Ovary (tissue), 9 donors: Measurements from ENCODE around the gene CNTD1. TPM values are rescaled to one million over a fixed set of nuclear protein-coding genes. Genes with fewer than 3 reads are reported as not detected.

Experiments used
- DNase-seq, 5 donors: peaks; one replicate each; pipeline ENCODE4 v3.0.0-alpha.2; 2019 to 2020
- H3K27ac ChIP-seq, 2 donors: fragments of 200-600 bp; one replicate each; pipeline versions ENCODE4 v1.5.1 to v1.8.0; 2019 to 2022
- H3K27me3 ChIP-seq: fragments of 200-600 bp; one replicate; pipeline ENCODE4 v1.8.0; 2022
- H3K36me3 ChIP-seq: fragments of 200-600 bp; sonication (generic); one replicate; pipeline ENCODE4 v1.5.1; 2019
- H3K4me1 ChIP-seq: one replicate; pipeline ENCODE4 v1.8.1; 2013; ENCODE audit warnings: mild to moderate bottlenecking, moderate library complexity; ENCODE audit not compliant: insufficient read depth
- H3K4me3 ChIP-seq: fragments of 200-600 bp; sonication (generic); one replicate; pipeline ENCODE4 v1.5.1; 2017
- H3K9me3 ChIP-seq, 2 donors: fragments of 200-600 bp in 1 of 2; sonication (generic) in 1 of 2; one replicate each; pipeline versions ENCODE4 v1.5.1 to v1.8.1; 2013 to 2019; ENCODE audit warnings: mild to moderate bottlenecking in 1 of 2, moderate library complexity in 1 of 2
- EP300 ChIP-seq: sonication (generic); formaldehyde crosslinking; IDR thresholded peaks from one replicate; pipeline ENCODE4 v1.6.1; 2017; ENCODE audit warnings: antibody characterized with exemption
- POLR2A ChIP-seq: fragments of 450-650 bp; IDR thresholded peaks from one replicate; pipeline ENCODE4 v1.6.1; 2017; ENCODE audit warnings: antibody characterized with exemption, mild to moderate bottlenecking, moderate library complexity
- WGBS, 3 donors: extraction: QIAGEN DNeasy Blood & Tissue Kit in 1 of 3; methylation state at CpG; one replicate each; pipeline versions ENCODE4 v1.1.5 to v1.1.7; 2013 to 2017; 5-methylcytosine and 5-hydroxymethylcytosine counted together
- intact Hi-C, 4 donors: fragments of 100-400 bp; cut with DNase I; formaldehyde crosslinking; loops; one replicate each; pipeline versions ENCODE4 v1.11.0 to v1.15.1; 2022 to 2023
- polyA plus RNA-seq, 2 donors: library from polyadenylated mRNA; stranded (reverse); fragments of 200-250 nt in 1 of 2; fragments of 350-450 nt in 1 of 2; fragmentation: Illumina TruSeq in 1 of 2; extraction: RNeasy Lipid Tissue Mini Kit (QIAGEN cat#74804) in 1 of 2; gene quantifications; one replicate each; pipeline ENCODE4 v1.2.3, GENCODE V29; 2013 to 2014
- total RNA-seq, 7 donors: library from RNA; depleted of rRNA in 2 of 7; stranded (reverse); fragments of >200 nt in 2 of 7; fragmentation: NEBNext Ultra II Directional in 3 of 7; extraction: Animal tissue kit (Norgen Biotek cat#: 25700) in 3 of 7; gene quantifications; one replicate each; pipeline versions ENCODE4 v1.1.0 to v1.2.4, GENCODE V29; 2016 to 2023
- TF ChIP-seq, protein P1 (sequence below), 3 donors: fragments of 450-650 bp in 2 of 3; fragments of 200-600 bp in 1 of 3; IDR thresholded peaks; one replicate each; pipeline versions ENCODE4 v1.5.1 to v1.8.0; 2016 to 2022; ENCODE audit warnings: antibody characterized with exemption in 3 of 3, mild to moderate bottlenecking in 1 of 3
- donor health status: DM: no; HTN: no; CAD: no; lungs with moderate emphysema.
- donor health status: DM: no; HTN: no; CAD: no.
- donor health status: Bipolar disorder and iron deficiency.
- donor health status: DM: yes; HTN: yes; CAD: no.
- donor health status: DM: no; HTN: no; CAD: no.
- donor health status: DM: yes; HTN: yes; CAD: no.

The CNTD1 gene
- total and polyA plus RNA-seq, 9 donors: 0.22 to 0.79 (median 0.33) TPM; not detected in 2

DNA sequence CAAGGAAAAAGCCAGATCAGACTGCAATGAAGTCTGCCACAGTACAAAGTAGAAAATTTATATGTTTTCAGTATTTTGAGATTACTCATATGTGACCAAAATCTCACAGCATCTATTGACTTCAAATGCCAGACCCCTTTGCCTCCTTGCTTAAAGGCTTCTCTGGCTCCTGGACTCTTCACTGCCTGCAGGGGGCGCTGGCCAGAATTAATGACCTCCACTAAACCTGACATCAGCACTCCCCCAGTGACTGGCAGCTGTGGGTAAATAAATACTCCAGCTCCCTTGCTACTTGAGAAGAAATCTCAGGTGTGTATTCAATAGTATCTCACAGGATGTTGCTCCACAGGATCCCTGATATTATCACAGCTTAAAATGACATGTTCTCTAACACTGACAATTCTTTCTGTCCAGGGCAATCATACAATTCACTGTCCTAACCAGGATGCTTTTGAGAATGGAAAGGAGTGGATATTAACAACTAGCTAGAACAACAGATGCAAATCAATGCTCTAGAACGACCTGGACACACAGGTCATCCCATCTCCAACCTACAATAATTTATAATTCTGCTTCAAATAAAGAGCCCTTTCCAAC lies 21.4 kb downstream of the CNTD1 start:
- 25 to 35% (median 30%) methylated on average over 2 of the region's 2 CpGs for WGBS, 3 donors
- Histone ChIP-seq H3K27ac (no peak overlapping the region), H3K4me3 (no peak overlapping the region), H3K4me1 (peaks cover 4% of the 10 kb centered on the region), H3K9me3 (no peaks in the 10 kb centered on the region), H3K36me3 (no peaks in the 10 kb centered on the region), H3K27me3 (no peaks in the 10 kb centered on the region)
- TF ChIP-seq, protein P1, sequence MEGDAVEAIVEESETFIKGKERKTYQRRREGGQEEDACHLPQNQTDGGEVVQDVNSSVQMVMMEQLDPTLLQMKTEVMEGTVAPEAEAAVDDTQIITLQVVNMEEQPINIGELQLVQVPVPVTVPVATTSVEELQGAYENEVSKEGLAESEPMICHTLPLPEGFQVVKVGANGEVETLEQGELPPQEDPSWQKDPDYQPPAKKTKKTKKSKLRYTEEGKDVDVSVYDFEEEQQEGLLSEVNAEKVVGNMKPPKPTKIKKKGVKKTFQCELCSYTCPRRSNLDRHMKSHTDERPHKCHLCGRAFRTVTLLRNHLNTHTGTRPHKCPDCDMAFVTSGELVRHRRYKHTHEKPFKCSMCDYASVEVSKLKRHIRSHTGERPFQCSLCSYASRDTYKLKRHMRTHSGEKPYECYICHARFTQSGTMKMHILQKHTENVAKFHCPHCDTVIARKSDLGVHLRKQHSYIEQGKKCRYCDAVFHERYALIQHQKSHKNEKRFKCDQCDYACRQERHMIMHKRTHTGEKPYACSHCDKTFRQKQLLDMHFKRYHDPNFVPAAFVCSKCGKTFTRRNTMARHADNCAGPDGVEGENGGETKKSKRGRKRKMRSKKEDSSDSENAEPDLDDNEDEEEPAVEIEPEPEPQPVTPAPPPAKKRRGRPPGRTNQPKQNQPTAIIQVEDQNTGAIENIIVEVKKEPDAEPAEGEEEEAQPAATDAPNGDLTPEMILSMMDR (IDR thresholded peaks at IDR 0.05): no peak
- no peak for TF ChIP-seq POLR2A
- no peak for TF ChIP-seq EP300
- no peak for DNase-seq
- intact Hi-C loops: loop anchor here in 2 of 4 donors (5.0 to 10.0 kb wide), 3 partner anchors 95 to 353 kb away; no protein-coding TSS in a partner anchor

DNA sequence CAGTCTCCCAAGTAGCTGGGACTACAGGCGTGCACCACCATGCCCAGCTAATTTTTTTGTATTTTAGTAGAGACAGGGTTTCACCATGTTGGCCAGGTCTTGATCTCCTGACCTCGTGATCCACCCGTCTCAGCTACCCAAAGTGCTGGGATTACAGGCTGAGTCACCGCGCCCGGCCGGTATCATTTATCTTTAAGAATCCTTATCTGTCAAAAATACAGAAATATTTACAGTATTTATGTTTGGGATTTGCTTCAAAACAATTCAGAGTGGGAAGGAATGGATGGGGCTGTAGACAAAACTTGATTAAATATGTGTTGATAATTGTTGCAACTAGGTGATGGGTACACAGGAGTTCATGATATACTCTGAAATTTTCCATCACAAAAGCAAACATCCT lies 22.5 kb downstream of the CNTD1 start:
- DNase-seq: no peak
- no peak overlapping the region for H3K4me3 ChIP-seq
- peaks cover 4% of the 10 kb centered on the region for H3K4me1 ChIP-seq
- WGBS, 3 donors: 77 to 82% (median 81%) methylated on average over 7 of the region's 7 CpGs
- TF ChIP-seq, protein P1 (IDR thresholded peaks at IDR 0.05): no peak
- no peak for TF ChIP-seq EP300
- no peak for TF ChIP-seq POLR2A
- no peaks in the 10 kb centered on the region for H3K27me3 ChIP-seq
- intact Hi-C loops: loop anchor here in 2 of 4 donors (10.0 kb wide), 2 partner anchors 96 to 236 kb away; no protein-coding TSS in a partner anchor
- no peaks in the 10 kb centered on the region for H3K9me3 ChIP-seq
- no peaks in the 10 kb centered on the region for H3K36me3 ChIP-seq
- no peak overlapping the region for H3K27ac ChIP-seq

DNA sequence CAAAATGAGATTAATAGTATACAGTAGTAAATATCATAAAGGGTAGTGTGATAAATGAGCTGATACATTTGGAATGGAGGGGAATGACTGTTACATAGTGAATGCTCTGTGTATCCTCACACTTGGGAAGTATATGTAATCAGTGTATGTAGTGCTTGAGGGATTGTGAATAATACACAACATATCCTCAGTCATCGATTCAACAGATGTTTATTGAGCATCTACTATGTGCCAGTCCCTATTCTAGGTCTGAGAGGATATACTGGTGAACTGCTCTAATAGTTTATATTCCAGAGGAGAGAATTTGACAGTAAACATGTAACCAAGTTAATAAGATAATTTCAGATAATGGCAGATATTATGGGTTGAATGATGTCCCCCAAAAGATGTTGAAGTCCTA lies 28.8 kb downstream of the CNTD1 start:
- no peak overlapping the region for H3K4me3 ChIP-seq
- DNase-seq: no peak
- H3K27me3 ChIP-seq: no peaks in the 10 kb centered on the region
- TF ChIP-seq, protein P1 (IDR thresholded peaks at IDR 0.05): no peak
- TF ChIP-seq EP300: no peak
- TF ChIP-seq POLR2A: no peak
- 91 to 94% (median 94%) methylated on average over 1 of the region's 1 CpG for WGBS, 3 donors
- peaks cover 4% of the 10 kb centered on the region for H3K4me1 ChIP-seq
- intact Hi-C loops: loop anchor here in 2 of 4 donors (5.0 to 10.0 kb wide), 3 partner anchors 103 to 243 kb away; no protein-coding TSS in a partner anchor
- no peaks in the 10 kb centered on the region for H3K36me3 ChIP-seq
- no peaks in the 10 kb centered on the region for H3K9me3 ChIP-seq
- no peak overlapping the region for H3K27ac ChIP-seq

DNA sequence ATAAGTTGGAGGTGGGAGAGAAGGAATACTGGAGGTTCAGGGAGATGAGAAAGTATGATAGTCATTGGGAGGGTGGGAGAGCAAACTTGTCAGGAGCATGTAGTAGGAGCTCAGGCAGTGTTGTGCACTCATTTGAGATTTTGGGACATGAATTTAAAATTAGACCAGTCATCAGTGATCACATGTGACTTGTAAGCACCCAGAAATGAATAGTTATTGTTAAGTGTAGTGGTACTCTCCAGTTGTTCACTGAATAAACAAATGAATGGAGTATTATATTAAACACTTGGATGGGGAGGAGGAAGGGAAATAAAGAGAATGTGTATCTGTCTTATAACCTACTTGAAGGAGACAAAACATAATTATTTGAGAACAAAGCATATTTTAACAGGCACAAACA lies 32.3 kb downstream of the CNTD1 start:
- Histone ChIP-seq H3K36me3 (no peaks in the 10 kb centered on the region), H3K4me1 (no peaks in the 10 kb centered on the region), H3K27ac (no peak overlapping the region), H3K27me3 (no peaks in the 10 kb centered on the region), H3K4me3 (no peak overlapping the region), H3K9me3 (no peaks in the 10 kb centered on the region)
- intact Hi-C loops: no loop called here
- TF ChIP-seq EP300 (no peak), POLR2A (no peak)
- TF ChIP-seq, protein P1 (IDR thresholded peaks at IDR 0.05): no peak
- no peak for DNase-seq
